Tibial nerve (tissue), 4 donors: ENCODE results near the gene PHRF1. TPM values are rescaled to one million over a fixed set of nuclear protein-coding genes. Genes with fewer than 3 reads are reported as not detected.

Source experiments
- DNase-seq, 2 donors: peaks; one replicate each; pipeline ENCODE4 v3.0.0-alpha.2; 2019; ENCODE audit warnings: low spot score in 2 of 2
- H3K27ac ChIP-seq, 4 donors: fragments of 200-600 bp; sonication (generic) in 3 of 4; one replicate each; pipeline ENCODE4 v1.5.1; 2017 to 2019; ENCODE audit warnings: mild to moderate bottlenecking in 1 of 4
- H3K27me3 ChIP-seq, 2 donors: fragments of 200-600 bp; sonication (generic) in 1 of 2; one replicate each; pipeline versions ENCODE4 v1.5.1 to v1.6.0; 2017 to 2019
- H3K36me3 ChIP-seq, 3 donors: fragments of 200-600 bp; sonication (generic); one replicate each; pipeline ENCODE4 v1.5.1; 2018 to 2019
- H3K4me1 ChIP-seq, 4 donors: fragments of 200-600 bp; sonication (generic) in 3 of 4; one replicate each; pipeline ENCODE4 v1.5.1; 2017 to 2019
- H3K4me3 ChIP-seq, 4 donors: fragments of 200-600 bp; sonication (generic) in 3 of 4; one replicate each; pipeline ENCODE4 v1.5.1; 2017 to 2019; ENCODE audit warnings: mild to moderate bottlenecking in 1 of 4, moderate library complexity in 1 of 4
- H3K9me3 ChIP-seq, 4 donors: fragments of 200-600 bp; sonication (generic) in 3 of 4; one replicate each; pipeline ENCODE4 v1.5.1; 2017 to 2019
- EP300 ChIP-seq, 2 donors: sonication (generic); formaldehyde crosslinking; IDR thresholded peaks; one replicate each; pipeline ENCODE4 v1.6.1; 2017; ENCODE audit warnings: antibody characterized with exemption in 2 of 2, mild to moderate bottlenecking in 1 of 2
- POLR2A ChIP-seq, 2 donors: fragments of 450-650 bp; IDR thresholded peaks; one replicate each; pipeline ENCODE4 v1.6.1; 2017; ENCODE audit warnings: antibody characterized with exemption in 2 of 2, mild to moderate bottlenecking in 2 of 2, moderate library complexity in 2 of 2
- WGBS, 2 donors: methylation state at CpG; one replicate each; pipeline ENCODE4 v1.1.5; 2018; 5-methylcytosine and 5-hydroxymethylcytosine counted together
- total RNA-seq, 4 donors: library from RNA; depleted of rRNA; stranded (reverse); fragments of >200 nt; gene quantifications; one replicate each; pipeline ENCODE4 v1.1.0, GENCODE V29; 2016
- TF ChIP-seq, protein P1 (sequence below), 5 experiments: fragments of 200-600 bp in 3 of 5; fragments of 450-650 bp in 2 of 5; sonication (generic) in 3 of 5; IDR thresholded peaks; one replicate each; pipeline ENCODE4 v1.5.1; 2016 to 2019; ENCODE audit warnings: antibody characterized with exemption in 5 of 5, mild to moderate bottlenecking in 3 of 5, moderate library complexity in 2 of 5

PHRF1 gene
- total RNA-seq, 4 donors from 2014 or later = 27.1 to 49.2 (median 34.9) TPM

DNA sequence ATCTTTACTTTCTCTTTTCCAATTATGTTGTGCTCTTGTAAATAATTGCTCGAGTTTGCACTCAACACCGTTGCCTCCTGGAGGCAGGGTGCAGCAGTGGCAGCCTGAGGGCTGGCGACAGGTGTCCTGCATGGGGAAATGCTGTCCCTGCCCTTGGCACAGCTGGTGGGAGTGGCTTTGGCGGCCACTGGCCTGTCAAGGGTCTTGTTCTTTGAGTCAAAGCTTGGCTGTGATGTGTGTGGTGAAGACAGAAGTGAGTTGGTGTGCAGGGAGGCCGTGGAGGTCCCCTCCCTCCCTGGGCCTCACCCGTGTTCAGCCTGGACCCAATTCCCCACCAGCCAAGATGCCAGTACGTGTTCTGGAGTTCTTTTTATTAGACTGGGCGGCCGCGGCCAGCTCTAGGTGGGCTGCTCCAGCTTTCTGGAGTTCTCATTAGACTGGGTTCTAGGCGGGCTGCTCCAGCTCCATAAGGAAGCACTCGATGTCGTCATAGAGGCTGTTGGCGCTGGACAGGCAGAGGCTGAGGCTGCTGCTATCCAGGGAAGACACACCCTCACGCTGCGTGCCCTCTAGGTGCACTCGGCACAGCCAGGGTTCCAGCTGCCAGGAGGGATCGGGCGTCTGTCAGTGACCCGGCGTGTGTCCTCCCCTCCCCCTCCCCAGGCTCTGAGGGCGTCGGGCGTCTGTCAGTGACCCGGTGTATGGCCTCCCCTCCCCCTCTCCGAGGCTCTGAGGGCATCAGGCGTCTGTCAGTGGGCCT is 36.1 kb downstream of the PHRF1 start:
- no peaks in the 10 kb centered on the region for H3K9me3 ChIP-seq
- TF ChIP-seq EP300 (IDR thresholded peaks at IDR 0.05) = no peak
- no peak for TF ChIP-seq POLR2A (IDR thresholded peaks at IDR 0.05)
- TF ChIP-seq, protein P1, sequence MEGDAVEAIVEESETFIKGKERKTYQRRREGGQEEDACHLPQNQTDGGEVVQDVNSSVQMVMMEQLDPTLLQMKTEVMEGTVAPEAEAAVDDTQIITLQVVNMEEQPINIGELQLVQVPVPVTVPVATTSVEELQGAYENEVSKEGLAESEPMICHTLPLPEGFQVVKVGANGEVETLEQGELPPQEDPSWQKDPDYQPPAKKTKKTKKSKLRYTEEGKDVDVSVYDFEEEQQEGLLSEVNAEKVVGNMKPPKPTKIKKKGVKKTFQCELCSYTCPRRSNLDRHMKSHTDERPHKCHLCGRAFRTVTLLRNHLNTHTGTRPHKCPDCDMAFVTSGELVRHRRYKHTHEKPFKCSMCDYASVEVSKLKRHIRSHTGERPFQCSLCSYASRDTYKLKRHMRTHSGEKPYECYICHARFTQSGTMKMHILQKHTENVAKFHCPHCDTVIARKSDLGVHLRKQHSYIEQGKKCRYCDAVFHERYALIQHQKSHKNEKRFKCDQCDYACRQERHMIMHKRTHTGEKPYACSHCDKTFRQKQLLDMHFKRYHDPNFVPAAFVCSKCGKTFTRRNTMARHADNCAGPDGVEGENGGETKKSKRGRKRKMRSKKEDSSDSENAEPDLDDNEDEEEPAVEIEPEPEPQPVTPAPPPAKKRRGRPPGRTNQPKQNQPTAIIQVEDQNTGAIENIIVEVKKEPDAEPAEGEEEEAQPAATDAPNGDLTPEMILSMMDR (IDR thresholded peaks at IDR 0.05) = no peak
- H3K27ac ChIP-seq = peak overlapping the region in 1 of 4 donors; percentile 96
- H3K27me3 ChIP-seq = no peaks in the 10 kb centered on the region
- WGBS, 2 donors = 78 to 79% methylated on average over 18 to 21 of the region's 27 CpGs
- no peak overlapping the region for H3K4me3 ChIP-seq
- peaks cover 0 to 38% (median 17%) of the 10 kb centered on the region in 4 donors for H3K4me1 ChIP-seq
- DNase-seq = no peak
- peaks cover 0 to 74% (median 24%) of the 10 kb centered on the region in 3 donors for H3K36me3 ChIP-seq

DNA sequence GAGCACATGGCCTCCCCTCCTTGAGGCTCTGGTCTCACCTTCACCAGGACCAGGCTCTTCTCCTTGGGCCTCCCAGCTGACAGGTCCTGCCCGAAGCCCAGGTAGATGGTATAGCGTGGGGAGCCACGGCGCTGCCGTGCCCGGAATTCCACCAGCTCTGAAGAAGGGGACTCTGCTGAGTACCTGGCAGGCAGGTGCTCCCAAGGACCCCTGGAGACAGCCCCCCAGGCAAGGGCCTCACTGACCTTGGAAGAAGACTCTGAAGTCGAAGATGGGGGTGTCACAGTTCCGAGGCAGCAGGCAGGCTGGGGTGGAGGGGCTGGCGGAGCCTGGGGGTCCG is 36.7 kb downstream of the PHRF1 start:
- no peaks in the 10 kb centered on the region for H3K9me3 ChIP-seq
- peaks cover 0 to 74% (median 18%) of the 10 kb centered on the region in 3 donors for H3K36me3 ChIP-seq
- no peak for DNase-seq
- no peaks in the 10 kb centered on the region for H3K27me3 ChIP-seq
- H3K4me3 ChIP-seq = no peak overlapping the region
- 94 to 96% methylated on average over 9 to 10 of the region's 10 CpGs for WGBS, 2 donors
- H3K4me1 ChIP-seq = peaks cover 0 to 38% (median 17%) of the 10 kb centered on the region in 4 donors
- peak overlapping the region in 2 of 4 donors; percentile 46 to 96 for H3K27ac ChIP-seq
- TF ChIP-seq EP300 (IDR thresholded peaks at IDR 0.05) (no peak), POLR2A (IDR thresholded peaks at IDR 0.05) (no peak)
- TF ChIP-seq, protein P1 (IDR thresholded peaks at IDR 0.05) = no peak

DNA sequence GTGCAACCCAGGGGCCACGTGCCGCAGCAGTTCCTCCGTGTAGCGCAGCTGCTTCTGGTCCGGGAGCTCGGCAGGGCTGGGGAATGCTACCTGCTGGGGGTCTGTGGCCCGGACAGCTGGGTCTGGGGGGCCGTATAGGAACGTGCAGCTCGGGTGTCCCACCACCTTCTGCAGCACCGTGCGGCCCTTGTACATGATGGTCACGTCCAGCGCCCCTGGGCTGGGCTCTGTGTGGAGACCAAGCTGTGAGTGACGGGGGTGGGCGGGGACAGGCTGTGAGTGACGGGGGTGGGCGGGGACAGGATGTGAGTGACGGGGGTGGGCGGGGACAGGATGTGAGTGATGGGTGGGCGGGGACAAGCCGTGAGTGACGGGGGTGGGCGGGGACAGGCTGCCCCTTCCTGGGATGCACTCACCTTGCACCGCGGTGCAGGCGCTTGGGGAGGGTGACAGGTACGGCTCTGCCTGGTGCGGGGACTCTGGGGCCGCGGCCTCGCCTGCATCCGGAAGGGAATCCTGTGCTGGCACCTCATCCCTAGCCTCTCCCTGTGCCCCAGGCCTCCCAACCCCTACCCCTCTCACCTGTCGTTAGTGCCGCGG is 37.2 kb downstream of the PHRF1 start:
- peaks cover 0 to 38% (median 17%) of the 10 kb centered on the region in 4 donors for H3K4me1 ChIP-seq
- WGBS, 2 donors = 58 to 64% methylated on average over 25 to 32 of the region's 36 CpGs
- DNase-seq = peak; percentile 68 to 73
- no peaks in the 10 kb centered on the region for H3K27me3 ChIP-seq
- H3K27ac ChIP-seq = peak overlapping the region; percentile 34 to 96 (median 92)
- no peak overlapping the region for H3K4me3 ChIP-seq
- TF ChIP-seq, protein P1 (IDR thresholded peaks at IDR 0.05) = no peak
- H3K36me3 ChIP-seq = peaks cover 0 to 73% (median 13%) of the 10 kb centered on the region in 3 donors
- no peaks in the 10 kb centered on the region for H3K9me3 ChIP-seq

DNA sequence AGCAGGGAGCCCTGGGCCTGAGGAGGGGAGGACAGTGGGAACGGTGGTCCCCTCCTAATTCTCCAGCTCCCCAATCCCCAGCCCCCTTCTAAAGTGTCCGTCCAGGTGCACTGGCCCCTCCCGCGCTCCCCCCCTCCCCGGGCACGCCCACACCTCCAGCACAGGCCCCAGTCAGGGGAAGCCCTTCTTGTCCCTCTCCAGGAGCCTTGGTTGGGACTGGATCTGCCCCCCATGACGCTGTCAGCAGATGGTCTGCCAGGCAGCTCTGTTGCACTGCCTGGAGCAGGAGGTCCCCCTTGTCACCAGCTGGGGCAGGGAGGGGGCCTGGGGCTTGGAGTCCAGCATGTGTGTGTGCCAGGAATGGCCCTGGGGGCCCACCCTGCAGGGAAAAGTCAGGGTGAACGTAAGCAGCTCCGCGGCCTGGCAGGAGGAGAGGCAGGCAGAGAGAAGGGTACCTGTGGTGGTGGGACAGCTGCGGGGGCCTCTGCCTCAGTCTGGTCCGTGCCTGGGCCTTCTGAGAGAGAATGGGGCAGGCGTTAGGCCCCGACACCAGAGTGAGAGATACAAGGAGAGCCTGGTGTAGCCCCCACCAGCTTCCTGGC is 37.9 kb downstream of the PHRF1 start:
- Histone ChIP-seq H3K4me3 (peak overlapping the region in 1 of 4 donors; percentile 75), H3K27ac (peak overlapping the region; percentile 34 to 96 (median 92))

More for the DNA sequence above, 37.9 kb downstream of the PHRF1 start:
- H3K4me1 ChIP-seq = peaks cover 0 to 38% (median 17%) of the 10 kb centered on the region in 4 donors
- DNase-seq = no peak
- WGBS, 2 donors = 75 to 79% methylated on average over 14 of the region's 14 CpGs
- H3K36me3 ChIP-seq = peaks cover 0 to 67% (median 12%) of the 10 kb centered on the region in 3 donors
- no peaks in the 10 kb centered on the region for H3K27me3 ChIP-seq
- no peaks in the 10 kb centered on the region for H3K9me3 ChIP-seq
- TF ChIP-seq, protein P1 (IDR thresholded peaks at IDR 0.05) = no peak
- TF ChIP-seq POLR2A (IDR thresholded peaks at IDR 0.05) (no peak), EP300 (IDR thresholded peaks at IDR 0.05) (no peak)
